T47D (cell line): ENCODE data around the gene CCNK.

Experiments used
- DNase-seq, 2 experiments: peaks; one replicate each; pipeline versions ENCODE4 v3.0.0 to v3.0.0-alpha.2; 2011 to 2012; ENCODE audit warnings: low read depth in 1 of 2, low spot score in 1 of 2
- JUND ChIP-seq: IDR thresholded peaks from 2 replicates; pipeline ENCODE4 v1.6.1; 2012; ENCODE audit warnings: low read depth
- in situ Hi-C: cut with HindIII; loops from 2 replicates; pipeline ENCODE4 v1.10.0; 2016; ENCODE audit warnings: low sequenced_read_pairs, low pct_unique_long_range_greater_than_20kb

Gene CCNK

DNA sequence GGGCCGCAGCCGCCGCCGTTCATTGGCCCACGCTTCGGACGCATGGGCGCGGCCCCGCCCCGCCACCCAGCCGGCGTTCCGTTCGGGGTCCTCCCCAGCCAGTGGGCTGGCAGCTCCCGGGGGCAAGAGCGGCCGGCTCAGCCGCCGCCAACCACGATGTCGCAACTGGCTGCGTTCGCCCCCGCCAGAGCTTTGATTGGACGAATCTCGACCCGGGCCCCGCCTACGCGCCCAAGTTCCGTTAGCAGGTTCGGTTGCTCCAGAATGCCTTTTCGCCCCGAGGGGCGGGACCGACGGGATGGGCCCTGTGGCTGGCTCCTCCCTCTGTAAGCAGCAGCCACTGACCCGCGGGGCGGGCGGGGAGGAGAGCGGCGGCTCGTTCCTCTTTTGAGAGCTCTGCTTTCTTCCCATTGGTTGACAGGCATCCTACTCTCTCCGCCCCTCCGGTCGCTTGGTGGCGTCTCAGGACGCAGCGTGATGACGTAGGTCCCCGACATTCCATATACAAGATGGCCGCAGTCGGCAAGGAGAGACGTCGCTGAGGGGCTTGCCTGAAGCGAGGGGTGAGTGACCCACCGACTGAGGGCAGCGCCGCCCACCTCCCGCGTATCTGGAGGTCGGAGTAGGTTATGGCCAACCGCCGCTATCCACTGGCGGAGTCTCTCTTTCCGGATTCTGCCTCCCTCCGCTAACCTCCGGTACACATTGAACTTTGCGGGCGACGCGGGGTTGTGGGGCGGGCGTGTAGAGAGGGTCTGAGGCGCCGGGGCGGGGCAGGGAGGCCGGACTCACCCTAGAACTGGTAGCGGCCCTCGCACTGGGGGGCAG lies at the start of gene CCNK:
CCNK (plus strand) TSS at position 493 of the 828 bp plus-strand sequence. CDS start 11,269 bp downstream, outside the sequence.
- in situ Hi-C loops, result no loop called here
- DNase-seq, result peak; percentile 100
- TF ChIP-seq JUND, result no peak

DNA sequence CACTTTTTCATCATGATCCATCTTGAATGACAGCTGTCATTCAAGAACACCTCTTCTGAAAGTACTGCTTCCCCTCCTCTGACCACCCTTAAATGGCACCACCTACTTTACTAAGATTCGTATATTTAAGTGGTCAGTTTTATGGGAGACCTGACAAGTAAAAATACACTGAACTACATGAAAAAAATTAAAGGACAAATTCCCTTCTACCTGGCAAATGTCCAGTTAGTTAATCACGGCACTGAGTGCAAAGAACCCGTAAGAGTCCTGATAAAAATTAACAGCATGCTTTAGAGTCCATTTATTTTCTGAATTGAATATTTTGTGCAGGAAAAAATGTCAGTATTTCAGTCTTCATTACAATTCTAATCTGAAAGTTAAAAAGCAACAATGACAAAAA lies 49.2 kb upstream of the CCNK start:
- in situ Hi-C loops, result no loop called here
- DNase-seq, result no peak
- TF ChIP-seq JUND, result no peak

DNA sequence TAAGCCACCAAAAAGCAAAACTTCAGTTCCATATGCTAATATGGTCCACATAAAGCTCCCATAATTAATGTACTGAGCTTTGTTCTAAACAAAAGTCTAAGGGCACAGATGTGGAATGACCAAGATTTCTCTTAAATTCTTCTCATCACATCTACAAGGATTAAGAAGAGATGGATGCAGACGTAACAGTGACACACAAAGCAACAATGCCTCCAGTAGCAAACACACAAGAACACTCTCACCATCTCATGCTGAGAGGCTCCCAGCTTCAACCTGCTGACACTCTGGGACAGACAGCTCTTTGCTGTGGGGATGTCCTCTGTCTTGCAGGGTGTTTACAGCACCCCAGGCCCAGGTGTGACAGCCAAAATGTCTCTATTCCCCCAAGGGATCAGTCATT lies 48.7 kb upstream of the CCNK start:
- no peak for TF ChIP-seq JUND
- in situ Hi-C loops, result no loop called here
- no peak for DNase-seq

DNA sequence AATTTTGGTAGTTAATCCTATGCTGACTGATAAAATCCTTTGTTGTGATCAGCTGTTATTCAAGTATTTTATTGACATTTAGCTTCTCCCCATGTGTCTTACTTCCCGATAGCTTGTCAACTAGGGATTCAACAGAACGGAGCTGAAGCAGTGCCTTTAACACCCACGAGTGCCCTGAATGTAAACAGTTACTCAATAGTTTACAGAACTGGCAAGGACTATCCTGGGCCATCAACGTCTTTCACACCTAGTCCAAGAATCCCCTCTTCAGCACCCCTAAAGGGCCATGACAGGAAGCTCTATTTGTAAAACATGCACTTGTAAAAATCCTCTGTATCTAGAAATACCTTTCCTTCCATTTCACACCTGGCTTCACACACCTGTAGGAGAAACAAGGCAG lies 45.9 kb upstream of the CCNK start:
- in situ Hi-C loops, result no loop called here
- DNase-seq, result no peak
- TF ChIP-seq JUND, result no peak

DNA sequence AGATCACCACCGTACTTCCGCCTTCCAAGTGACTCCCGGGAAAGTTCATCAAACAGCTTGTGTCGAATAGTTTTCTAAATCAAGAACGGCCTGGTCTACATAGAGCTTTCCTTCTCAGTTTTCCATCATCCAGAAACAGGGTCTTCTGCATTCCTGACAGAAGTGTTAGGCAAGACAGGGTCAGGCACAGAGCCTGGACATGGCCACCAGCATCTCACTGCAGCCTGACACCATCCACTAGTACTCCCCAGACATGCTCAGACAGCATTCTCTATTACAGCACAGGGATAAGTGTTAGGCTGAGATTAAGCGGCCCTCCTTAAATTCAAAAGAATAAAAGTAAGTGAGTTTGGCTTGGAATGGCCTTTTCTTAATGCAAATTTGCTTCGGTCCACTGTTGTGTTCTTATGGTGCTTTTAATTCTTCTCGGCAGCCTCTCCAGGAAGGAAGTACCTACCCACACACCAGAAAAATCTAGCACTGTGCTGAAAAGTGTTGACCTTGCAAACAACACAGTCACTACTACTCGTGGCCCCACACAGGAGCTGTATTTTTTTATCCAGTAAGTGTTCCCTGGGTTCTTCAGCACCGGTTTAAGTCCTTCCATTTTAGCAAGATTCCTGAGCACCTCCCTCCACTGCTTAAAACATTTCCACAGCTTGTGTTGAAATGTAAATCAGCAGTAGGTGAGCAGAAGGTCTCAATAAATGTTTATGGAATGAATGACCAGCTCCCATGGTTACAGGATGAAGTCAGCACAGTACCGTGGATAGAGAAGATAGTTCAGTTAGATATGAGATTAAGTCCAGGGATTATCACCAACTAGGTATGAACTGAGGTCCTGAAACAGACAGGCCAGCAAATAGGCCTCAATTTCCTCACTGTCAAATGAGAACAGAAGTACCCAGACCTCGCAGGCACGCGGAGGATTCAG lies 44.7 kb upstream of the CCNK start:
- DNase-seq, result no peak
- in situ Hi-C loops, result no loop called here
- TF ChIP-seq JUND, result no peak

DNA sequence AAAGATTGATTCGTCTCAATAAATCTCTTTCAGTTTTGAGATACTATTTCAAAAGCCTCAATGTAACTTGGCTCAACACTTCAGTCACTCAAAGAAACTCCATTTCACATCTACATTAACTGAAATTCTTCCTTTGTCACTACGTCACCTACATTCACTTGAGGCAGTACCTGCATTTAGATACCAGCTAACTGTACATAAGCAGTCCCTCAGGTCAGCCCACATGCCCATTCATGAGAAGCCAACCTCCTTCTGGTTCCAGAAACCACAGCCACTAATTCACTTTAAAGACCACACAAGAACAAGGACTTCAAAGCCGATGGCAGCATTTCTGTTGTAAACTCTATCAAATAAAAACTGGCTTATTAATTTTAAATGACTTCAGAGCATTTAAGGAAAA lies 43.5 kb upstream of the CCNK start:
- in situ Hi-C loops, result no loop called here
- no peak for DNase-seq
- no peak for TF ChIP-seq JUND

- no peak for TF ChIP-seq JUND
- in situ Hi-C loops, result no loop called here
- DNase-seq, result no peak
These were observed 40.9 kb upstream of the CCNK start for GRCh38 chr14:99440278-99440677.

- TF ChIP-seq JUND, result no peak
- DNase-seq, result no peak
- in situ Hi-C loops, result no loop called here
These were observed 39.9 kb upstream of the CCNK start for GRCh38 chr14:99441157-99441870.

DNA sequence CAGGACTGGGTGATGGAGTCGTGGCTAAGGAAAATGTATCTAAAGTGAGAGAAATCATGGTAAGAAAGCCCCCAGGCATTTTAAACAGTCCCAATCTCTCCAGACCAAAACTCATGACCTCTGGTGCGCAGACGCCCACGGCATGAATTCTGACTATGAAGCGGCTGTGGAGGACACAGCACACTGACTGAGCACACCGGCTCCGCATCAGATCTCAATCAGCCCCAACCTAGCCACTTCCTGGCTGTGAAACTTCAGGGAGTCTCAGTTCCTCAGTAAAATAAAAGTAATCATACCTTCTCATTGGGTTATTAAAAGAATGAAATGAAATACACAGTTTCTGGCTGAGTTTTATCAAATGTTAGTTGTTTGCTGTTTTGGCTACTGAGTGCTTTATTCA lies 39.3 kb upstream of the CCNK start:
- in situ Hi-C loops, result no loop called here
- no peak for TF ChIP-seq JUND
- no peak for DNase-seq

DNA sequence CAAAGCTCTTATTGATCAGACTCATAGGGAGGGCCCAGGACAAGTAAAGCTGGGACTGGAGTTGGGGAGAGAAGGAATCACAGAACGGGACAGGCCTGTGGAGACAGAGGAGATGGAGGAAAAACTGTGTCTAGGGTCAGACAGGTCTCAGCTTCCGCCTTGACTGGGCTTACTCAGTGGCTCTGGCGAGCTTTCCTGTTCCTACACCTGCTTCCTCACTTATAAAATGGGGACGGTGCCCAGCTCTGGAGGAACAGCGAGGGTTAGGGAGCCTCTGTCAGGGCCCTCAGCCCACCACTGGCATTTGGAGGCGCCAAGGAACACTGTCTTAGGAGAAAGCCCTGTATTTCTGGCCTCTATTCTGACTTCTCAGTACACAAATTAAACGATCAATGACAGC lies 35.3 kb upstream of the CCNK start:
- no peak for TF ChIP-seq JUND
- DNase-seq, result no peak
- in situ Hi-C loops, result no loop called here

DNA sequence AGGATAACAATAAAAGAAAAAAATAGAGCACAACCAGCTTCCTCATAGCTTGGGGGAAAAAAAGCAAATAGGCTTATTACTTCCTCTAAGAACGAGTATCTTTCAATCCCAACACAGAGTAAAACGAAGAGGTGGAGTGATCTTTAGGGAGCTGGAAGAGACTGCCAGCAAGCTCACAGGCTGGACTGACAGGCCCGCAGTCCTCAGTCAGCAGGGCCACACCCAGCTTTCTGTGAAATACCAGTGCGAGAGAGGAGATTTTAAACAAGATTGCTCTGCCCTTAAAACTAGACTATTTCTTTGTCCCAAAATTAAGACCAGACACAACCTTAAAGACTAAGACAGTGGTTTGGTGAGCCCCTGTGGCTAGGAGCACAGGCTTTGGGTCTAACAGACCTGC lies 33.5 kb upstream of the CCNK start:
- DNase-seq, result no peak
- TF ChIP-seq JUND, result no peak
- in situ Hi-C loops, result no loop called here

DNA sequence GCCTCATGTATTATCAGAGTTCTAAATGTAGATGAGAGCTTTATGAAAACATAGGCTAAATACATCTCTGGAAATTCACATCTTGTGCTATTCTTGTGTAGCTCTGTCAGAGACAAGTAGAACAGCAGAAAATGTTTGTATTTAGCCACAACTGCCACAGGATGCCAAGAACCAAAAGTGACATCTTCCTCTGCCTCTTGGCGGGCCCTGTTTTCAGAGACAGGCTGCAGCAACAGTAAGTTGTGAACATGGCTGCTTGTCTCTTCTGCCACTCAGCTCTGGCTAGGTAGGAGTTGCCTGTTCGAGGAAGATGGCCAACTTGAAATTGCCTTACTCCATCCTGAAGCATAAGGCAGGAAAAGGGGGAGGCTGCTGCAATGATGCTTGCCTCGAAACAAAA lies 30.9 kb upstream of the CCNK start:
- no peak for TF ChIP-seq JUND
- DNase-seq, result no peak
- in situ Hi-C loops, result no loop called here

DNA sequence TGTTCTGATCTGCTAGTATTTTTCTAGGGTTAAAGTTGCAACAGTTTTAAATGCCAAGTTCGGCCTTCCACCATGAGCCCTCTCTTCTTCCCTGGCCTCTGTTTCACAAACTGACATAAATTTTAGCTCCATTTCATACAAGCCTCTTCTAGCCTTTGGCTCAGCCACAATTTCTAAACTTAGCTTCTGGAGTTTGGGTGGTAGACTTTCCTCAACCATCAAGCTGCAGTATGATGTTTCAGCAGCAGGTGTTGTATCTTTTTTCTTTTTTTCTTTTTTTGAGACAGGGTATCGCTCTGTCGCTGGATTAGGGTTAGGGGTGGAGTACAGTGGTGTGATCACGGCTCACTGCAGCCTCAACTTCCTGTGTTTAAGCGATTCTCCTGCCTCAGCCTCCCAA lies 30.0 kb upstream of the CCNK start:
- no peak for TF ChIP-seq JUND
- in situ Hi-C loops, result no loop called here
- DNase-seq, result no peak
